Fibroblast of lung (primary cell): ENCODE data around the gene DCDC2. TPM values are rescaled to one million over a fixed set of nuclear protein-coding genes. Genes with fewer than 3 reads are reported as not detected.
"Not testable (repeated sequence)": the region's sequence is repeated elsewhere in the genome, so short reads cannot be mapped to it uniquely, and the experiment has no call there.

Experiments
- DNase-seq, 2 donors: peaks; one replicate each; pipeline versions ENCODE4 v3.0.0 to v3.0.0-alpha.2; 2010; ENCODE audit warnings: low read depth in 2 of 2
- H2AFZ ChIP-seq: 2 replicates; pipeline ENCODE4 v1.5.1; 2012; ENCODE audit warnings: low read length, control low read depth, inconsistent platforms
- H3K27ac ChIP-seq: 2 replicates; pipeline ENCODE4 v1.5.1; 2011; ENCODE audit warnings: low read length, control low read depth; ENCODE audit not compliant: insufficient read depth
- H3K27me3 ChIP-seq: 2 replicates; pipeline ENCODE4 v1.5.1; 2011; ENCODE audit warnings: mild to moderate bottlenecking, low read length; ENCODE audit not compliant: control insufficient read depth, insufficient read depth
- H3K36me3 ChIP-seq: 2 replicates; pipeline ENCODE4 v1.5.1; 2011; ENCODE audit warnings: low read length; ENCODE audit not compliant: control insufficient read depth, insufficient read depth
- H3K4me1 ChIP-seq: 2 replicates; pipeline ENCODE4 v1.5.1; 2011; ENCODE audit warnings: low read length; ENCODE audit not compliant: control insufficient read depth, insufficient read depth; ENCODE audit errors: extremely low read depth
- H3K4me2 ChIP-seq: 2 replicates; pipeline ENCODE4 v1.5.1; 2011; ENCODE audit warnings: low read length, control low read depth; ENCODE audit not compliant: insufficient read depth; ENCODE audit errors: extremely low read depth
- H3K4me3 ChIP-seq, 4 experiments: fragments of 200-600 bp in 1 of 4; sonication (generic) in 1 of 4; replicated peaks in 1 of 4; 2 replicates each; pipeline ENCODE4 v1.5.1; 2011 to 2016; ENCODE audit warnings: low read length in 4 of 4, low read depth in 3 of 4, mild to moderate bottlenecking in 3 of 4, control low read depth in 2 of 4, inconsistent platforms in 1 of 4, mixed read lengths in 1 of 4; ENCODE audit not compliant: insufficient read depth in 1 of 4; ENCODE audit errors: control extremely low read depth in 1 of 4
- H3K79me2 ChIP-seq: 2 replicates; pipeline ENCODE4 v1.5.1; 2012; ENCODE audit warnings: mild to moderate bottlenecking, low read length, inconsistent platforms; ENCODE audit not compliant: control insufficient read depth, insufficient read depth
- H3K9ac ChIP-seq: 2 replicates; pipeline ENCODE4 v1.5.1; 2011; ENCODE audit warnings: mild to moderate bottlenecking, low read length, control low read depth; ENCODE audit not compliant: insufficient read depth
- H3K9me3 ChIP-seq: 2 replicates; pipeline ENCODE4 v1.5.1; 2012; ENCODE audit warnings: low read depth, low read length; ENCODE audit not compliant: control insufficient read depth, insufficient read depth
- H4K20me1 ChIP-seq: 2 replicates; pipeline ENCODE4 v1.5.1; 2011; ENCODE audit warnings: low read length; ENCODE audit not compliant: control insufficient read depth, insufficient read depth; ENCODE audit errors: extremely low read depth
- CTCF ChIP-seq, 2 donors: IDR thresholded peaks in 1 of 2; conservative IDR thresholded peaks in 1 of 2; 1 replicate in 1 of 2; 2 replicates in 1 of 2; pipeline ENCODE4 v1.5.1; 2011 to 2012; ENCODE audit warnings: low read length in 2 of 2, control low read depth in 1 of 2, inconsistent platforms in 1 of 2, low read depth in 1 of 2, mild to moderate bottlenecking in 1 of 2
- EZH2 ChIP-seq: IDR thresholded peaks from 2 replicates; pipeline ENCODE4 v1.5.1; 2012; ENCODE audit warnings: low read length, control low read depth, mild to moderate bottlenecking; ENCODE audit errors: missing control alignments
- polyA plus RNA-seq, 2 donors: library from polyadenylated mRNA; depleted of rRNA in 1 of 2; stranded (reverse) in 1 of 2; unstranded in 1 of 2; fragments of >200 nt; gene quantifications; 2 replicates each; pipeline ENCODE4 v1.2.1, GENCODE V29; 2011 to 2012; ENCODE audit warnings: missing spikeins in 1 of 2
- total RNA-seq: library from RNA; depleted of rRNA; stranded (reverse); fragments of >200 nt; gene quantifications from 2 replicates; pipeline ENCODE4 v1.2.1, GENCODE V29; 2014

The DCDC2 gene
- total and polyA plus RNA-seq, 2 donors (not counting 1 experiment from before 2014, with no cell fraction given), result 0.01 TPM; not detected in 1

- Histone ChIP-seq H3K9ac (no peak overlapping the region), H3K27me3 (no peaks in the 10 kb centered on the region), H3K27ac (no peak overlapping the region), H3K4me2 (no peak overlapping the region), H3K4me3 (no peak overlapping the region), H3K4me1 (no peaks in the 10 kb centered on the region), H3K79me2 (no peaks in the 10 kb centered on the region), H4K20me1 (no peaks in the 10 kb centered on the region), H3K9me3 (no peaks in the 10 kb centered on the region), H3K36me3 (no peaks in the 10 kb centered on the region), H2AFZ (no peak overlapping the region)
- DNase-seq, result no peak
- TF ChIP-seq CTCF (conservative IDR thresholded peaks at IDR 0.05 in 1 of 2, IDR thresholded peaks at IDR 0.05 in 1 of 2; ENCODE audit: low read depth in 1 of 2, low read length in 2 of 2) (no peak), EZH2 (no peak)
Measured at GRCh38 chr6:24387818-24388217, 30.0 kb upstream of the DCDC2 start.

DNA sequence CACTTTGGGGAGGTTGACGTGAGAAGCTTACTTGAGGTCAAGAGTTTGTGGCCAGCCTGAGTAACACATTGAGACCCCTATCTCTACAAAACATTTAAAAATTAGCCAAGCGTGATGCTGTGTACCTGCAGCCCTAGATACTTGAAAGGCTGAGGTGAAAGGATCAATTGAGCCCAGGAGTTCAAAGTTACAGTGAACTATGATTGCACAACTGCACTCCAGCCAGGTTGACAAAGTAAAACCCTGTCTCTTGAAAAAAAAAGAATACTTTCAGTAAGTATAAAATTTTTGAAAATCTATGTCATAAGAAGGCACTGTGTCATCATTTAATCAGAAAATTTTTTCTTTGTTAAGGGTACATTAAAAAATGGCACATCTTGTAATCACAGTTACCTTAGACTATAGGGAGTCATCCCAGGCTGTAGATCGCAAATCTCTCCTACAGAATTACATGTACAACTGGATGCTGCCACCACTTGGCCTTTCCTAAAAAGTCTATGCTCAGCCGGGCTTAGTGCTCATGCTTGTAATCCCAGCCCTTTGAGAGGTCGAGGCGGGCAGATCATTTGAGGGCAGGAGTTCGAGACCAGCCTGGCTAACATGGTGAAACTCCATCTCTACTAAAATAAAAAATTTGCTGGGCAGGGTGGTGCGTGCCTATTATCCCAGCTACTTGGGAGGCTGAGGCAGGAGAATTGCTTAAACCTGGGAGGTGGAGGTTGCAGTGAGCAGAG lies 27.8 kb upstream of the DCDC2 start:
- Histone ChIP-seq H3K27me3 (no peaks in the 10 kb centered on the region), H3K9me3 (no peaks in the 10 kb centered on the region), H3K4me2 (no peak overlapping the region), H3K9ac (no peak overlapping the region), H3K27ac (no peak overlapping the region), H2AFZ (no peak overlapping the region), H3K36me3 (no peaks in the 10 kb centered on the region), H3K4me3 (no peak overlapping the region), H3K79me2 (no peaks in the 10 kb centered on the region), H3K4me1 (no peaks in the 10 kb centered on the region), H4K20me1 (no peaks in the 10 kb centered on the region)
- TF ChIP-seq EZH2 (no peak), CTCF (conservative IDR thresholded peaks at IDR 0.05 in 1 of 2, IDR thresholded peaks at IDR 0.05 in 1 of 2; ENCODE audit: low read depth in 1 of 2, low read length in 2 of 2) (no peak)
- DNase-seq, result no peak

- not testable (repeated sequence) for H3K4me2 ChIP-seq, H3K4me1 ChIP-seq, H4K20me1 ChIP-seq, DNase-seq, H3K27ac ChIP-seq, H3K9me3 ChIP-seq, H3K27me3 ChIP-seq, H3K4me3 ChIP-seq, H3K36me3 ChIP-seq, H3K79me2 ChIP-seq, H3K9ac ChIP-seq, H2AFZ ChIP-seq
Measured at GRCh38 chr6:24384369-24385130, 26.7 kb upstream of the DCDC2 start.

- not testable (repeated sequence) for H3K4me3 ChIP-seq, H3K79me2 ChIP-seq, H3K9ac ChIP-seq, H3K27ac ChIP-seq, DNase-seq, H4K20me1 ChIP-seq, H3K9me3 ChIP-seq, H2AFZ ChIP-seq, H3K4me1 ChIP-seq, H3K36me3 ChIP-seq, H3K27me3 ChIP-seq, H3K4me2 ChIP-seq
Measured at GRCh38 chr6:24382891-24383494, 25.1 kb upstream of the DCDC2 start.
